Measurements from ENCODE around the gene PBX1. TPM values are rescaled to one million over a fixed set of nuclear protein-coding genes. Genes with fewer than 3 reads are reported as not detected.

The PBX1 gene
- total and polyA plus RNA-seq, 4 donors, result 2.2 to 17.3 (median 5.1) TPM

GRCh38 chr1:164699815-164700491, 141.0 kb downstream of the PBX1 start:
- 89% methylated on average over 17 of the region's 17 CpGs for WGBS
- no peak for DNase-seq (ENCODE audit: low spot score)
- Histone ChIP-seq H3K4me3 (ENCODE audit: low read depth in 1 of 3, low read length in 3 of 3) (no peak overlapping the region), H3K36me3 (ENCODE audit: control insufficient read depth in 4 of 4, insufficient read depth in 3 of 4, low read depth in 1 of 4, low read length in 3 of 4) (no peaks in the 10 kb centered on the region), H3K27me3 (ENCODE audit: control insufficient read depth in 4 of 4, insufficient read depth in 4 of 4, low read length in 3 of 4) (no peaks in the 10 kb centered on the region), H3K4me1 (ENCODE audit: control insufficient read depth in 4 of 4, insufficient read depth in 4 of 4, low read length in 3 of 4) (peaks cover 0 to 8% (median 4%) of the 10 kb centered on the region in 4 donors), H3K9ac (ENCODE audit: low read depth in 1 of 2, low read length in 2 of 2) (no peak overlapping the region), H3K27ac (ENCODE audit: low read depth in 1 of 2, low read length in 2 of 2) (no peak overlapping the region), H3K9me3 (ENCODE audit: control insufficient read depth in 4 of 4, low read length in 3 of 4) (no peaks in the 10 kb centered on the region)
- TF ChIP-seq JUND (IDR thresholded peaks at IDR 0.05), result no peak
- no peak for TF ChIP-seq SP1 (IDR thresholded peaks at IDR 0.05)
- TF ChIP-seq CTCF (IDR thresholded peaks at IDR 0.05; ENCODE audit: low read depth, low read length, missing input control), result no peak
- TF ChIP-seq HNF4A (conservative IDR thresholded peaks at IDR 0.05), result no peak
- no peak for TF ChIP-seq GABPA (IDR thresholded peaks at IDR 0.05 in 1 of 2, conservative IDR thresholded peaks at IDR 0.05 in 1 of 2)
- no peak for TF ChIP-seq HNF4G (IDR thresholded peaks at IDR 0.05)
- no peak for TF ChIP-seq FOXA2 (IDR thresholded peaks at IDR 0.05)
- no peak for TF ChIP-seq TAF1 (conservative IDR thresholded peaks at IDR 0.05)
- no peak for TF ChIP-seq NR2F2 (IDR thresholded peaks at IDR 0.05)
- no peak for TF ChIP-seq RAD21 (IDR thresholded peaks at IDR 0.05)
- no peak for TF ChIP-seq REST (IDR thresholded peaks at IDR 0.05)
- no peak for TF ChIP-seq MAX (IDR thresholded peaks at IDR 0.05)
- no peak for TF ChIP-seq ZBTB33 (IDR thresholded peaks at IDR 0.05)
- TF ChIP-seq YY1 (IDR thresholded peaks at IDR 0.05), result no peak
- TF ChIP-seq ATF3 (IDR thresholded peaks at IDR 0.05), result no peak
- TF ChIP-seq RXRA (IDR thresholded peaks at IDR 0.05), result no peak
- TF ChIP-seq EGR1 (IDR thresholded peaks at IDR 0.05; ENCODE audit: low read depth in 2 of 2), result no peak
- no peak for TF ChIP-seq FOXA1 (IDR thresholded peaks at IDR 0.05)
